Pons (tissue), 1 donor: ENCODE results near the gene PMEL.
A peak's percentile ranks its signal among the peaks of the same experiment; 100 is the strongest.
"Not testable (repeated sequence)": the region's sequence is repeated elsewhere in the genome, so short reads cannot be mapped to it uniquely, and the experiment has no call there.

Experiments
- DNase-seq: peaks from one replicate; pipeline ENCODE4 v3.0.0-alpha.2; 2016; ENCODE audit warnings: low spot score

PMEL gene

DNA sequence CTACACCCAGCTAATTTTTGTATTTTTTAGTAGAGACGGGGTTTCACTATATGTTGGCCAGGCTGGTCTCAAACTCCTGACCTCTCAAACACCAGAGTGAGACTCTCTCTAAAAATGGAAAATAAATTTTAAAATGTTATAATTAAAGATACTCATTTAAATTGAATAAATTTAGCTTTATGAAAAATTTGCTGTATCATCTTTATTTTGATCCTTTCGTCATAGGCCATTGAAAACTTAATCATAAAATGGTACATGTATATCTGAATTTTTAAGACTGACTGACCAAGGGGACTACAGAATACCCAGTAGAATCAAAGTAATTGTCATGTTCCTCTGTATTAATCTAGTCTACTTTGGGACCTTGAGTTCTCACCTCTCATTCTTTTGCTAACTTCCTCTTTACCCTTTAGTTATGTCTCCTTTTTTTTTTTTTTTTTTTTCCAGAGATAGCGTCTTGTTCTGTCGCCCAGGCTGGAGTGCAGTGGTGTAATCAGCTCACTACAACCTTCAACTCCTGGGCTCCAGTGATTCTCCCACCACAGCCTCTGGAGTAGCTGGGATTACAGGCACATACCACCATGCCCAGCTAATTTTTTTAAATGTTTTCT is 17.5 kb upstream of the PMEL start:
- no peak for DNase-seq

DNA sequence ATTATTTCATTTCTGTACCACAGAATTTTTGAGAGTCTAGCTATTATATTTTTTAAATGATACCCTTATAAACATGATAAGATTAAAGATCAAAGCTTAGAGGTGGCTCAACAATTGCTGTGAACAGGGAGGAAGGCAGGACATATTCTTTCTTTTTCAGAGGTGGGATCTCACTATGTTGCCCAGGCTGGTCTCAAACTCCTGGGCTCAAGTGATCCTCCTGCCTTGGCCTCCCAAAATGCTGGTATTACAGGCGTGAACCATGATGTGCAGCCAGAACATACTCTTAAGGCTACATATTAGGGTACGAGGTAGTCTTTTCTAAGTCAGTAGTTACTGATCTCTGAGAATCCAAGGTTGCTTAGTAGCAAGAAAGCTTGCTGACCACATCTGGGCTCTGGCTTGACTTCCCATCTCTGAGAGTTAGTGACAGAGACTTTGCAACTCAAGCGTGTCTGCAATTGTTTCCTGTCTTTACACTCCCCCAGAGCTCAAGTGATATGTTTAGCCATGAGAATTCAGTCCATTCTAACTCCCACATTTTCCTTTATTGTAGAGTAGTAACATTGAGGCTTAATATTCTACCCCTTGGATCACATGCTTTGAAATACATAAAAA is 16.6 kb upstream of the PMEL start:
- no peak for DNase-seq

DNA sequence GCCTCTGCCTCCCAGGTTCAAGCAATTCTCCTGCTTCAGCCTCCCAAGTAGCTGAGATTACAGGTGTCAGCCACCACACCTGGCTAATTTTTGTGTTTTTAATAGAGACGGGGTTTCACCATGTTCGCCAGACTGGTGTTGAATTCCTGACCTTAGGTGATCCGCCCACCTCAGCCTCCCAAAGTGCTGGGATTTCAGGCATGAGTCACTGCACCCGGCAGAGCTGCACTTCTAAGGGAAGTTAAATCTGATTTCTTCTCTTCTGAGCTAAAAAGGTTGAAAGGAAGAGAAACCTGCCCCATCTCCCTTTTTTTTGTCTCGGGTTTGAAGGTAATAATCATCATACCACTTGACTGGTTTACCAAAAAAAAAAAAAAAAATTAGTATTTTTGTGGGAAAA is 16.0 kb upstream of the PMEL start:
- not testable (repeated sequence) for DNase-seq

DNA sequence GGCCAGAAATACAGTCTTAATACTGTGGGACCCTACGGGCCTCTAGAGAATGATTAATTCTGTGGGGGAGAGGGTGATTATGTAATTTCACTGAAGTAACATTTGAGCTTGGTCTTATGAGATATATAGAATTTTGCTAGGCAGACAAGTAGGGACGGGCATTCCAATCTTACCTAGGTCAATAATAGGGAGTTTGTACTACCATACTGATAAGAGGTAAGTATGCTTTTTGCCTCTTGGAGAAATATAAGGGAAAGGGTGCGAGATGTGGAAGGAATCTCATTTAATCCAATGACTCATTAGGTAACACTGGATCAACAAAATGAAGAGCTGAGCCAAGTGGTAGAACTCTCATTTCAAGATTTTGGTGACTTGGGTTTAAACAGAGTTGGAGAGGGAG is 13.2 kb upstream of the PMEL start:
- no peak for DNase-seq

DNA sequence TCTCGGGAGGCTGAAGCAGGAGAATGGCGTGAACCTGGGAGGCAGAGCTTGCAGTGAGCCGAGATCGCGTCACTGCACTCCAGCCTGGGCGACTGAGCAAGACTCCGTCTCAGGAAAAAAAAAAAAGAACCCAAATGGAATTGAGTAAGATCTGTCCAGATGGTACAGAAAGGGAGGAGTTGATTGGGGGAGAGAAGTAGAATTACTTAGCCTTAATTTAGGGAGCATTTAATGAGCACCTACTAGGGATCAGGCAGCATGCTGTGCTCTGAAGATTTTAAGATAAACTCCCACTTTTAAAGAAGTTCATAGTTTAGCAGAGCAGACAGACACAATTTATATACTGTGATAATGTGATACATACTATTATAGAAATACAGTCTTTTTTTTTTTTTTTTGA is 12.6 kb upstream of the PMEL start:
- DNase-seq = no peak

DNA sequence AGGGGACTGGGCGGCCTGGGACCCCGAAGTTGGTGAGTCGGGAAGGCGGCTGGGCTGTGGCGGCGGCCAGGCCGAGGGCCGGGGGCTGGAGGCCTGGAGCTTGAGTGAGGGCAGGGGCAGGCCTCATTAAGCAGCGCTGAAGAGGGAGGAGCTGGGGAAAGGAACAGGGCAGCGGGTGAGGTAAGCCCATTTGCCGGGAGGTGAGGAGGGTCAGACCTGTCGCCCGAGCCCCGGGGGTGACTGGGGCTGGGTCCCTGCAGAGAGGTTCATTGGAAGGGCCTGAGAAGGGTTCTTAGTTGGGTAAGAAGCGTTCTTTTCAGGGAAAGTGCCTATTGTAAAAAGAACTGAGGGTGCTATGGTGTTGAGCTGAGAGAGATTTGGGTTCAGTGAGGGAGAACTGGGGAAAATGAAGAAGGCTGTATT is 8.5 kb upstream of the PMEL start:
- DNase-seq = peak; percentile 34

DNA sequence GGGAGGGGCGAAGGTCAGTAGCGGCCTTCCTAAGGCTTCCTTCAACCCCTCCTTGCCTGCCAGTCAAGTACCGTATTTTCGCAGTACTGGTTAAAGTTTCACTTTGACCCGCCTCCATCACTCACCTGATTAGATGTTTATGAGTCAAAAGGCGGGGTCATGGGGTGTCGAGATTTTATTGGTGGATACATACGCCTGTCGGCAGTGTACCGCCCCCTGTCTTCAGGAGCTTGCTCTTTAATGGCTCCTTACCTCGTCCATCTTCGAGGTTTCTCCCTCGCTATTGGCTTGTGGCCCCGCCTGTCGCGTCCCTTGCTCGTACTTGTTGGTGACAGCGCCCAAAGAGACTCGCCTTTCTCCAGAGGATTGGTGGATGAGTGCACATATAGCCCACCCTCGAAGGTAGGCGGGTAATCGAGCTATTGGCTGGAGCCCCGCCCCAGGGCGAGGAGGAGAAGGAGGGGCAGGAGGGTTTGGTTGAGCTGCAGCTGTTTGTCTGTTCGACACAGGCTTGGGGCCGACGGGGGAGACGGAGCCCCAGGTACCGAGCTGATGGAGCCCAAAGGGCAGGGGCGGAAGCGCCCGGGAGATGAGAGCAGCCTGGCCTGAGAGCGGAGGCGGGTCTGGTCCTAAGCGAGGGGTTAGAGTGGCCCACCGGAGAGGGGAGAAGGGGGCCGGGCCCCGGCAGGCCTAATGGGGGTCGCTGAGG is 7.9 kb upstream of the PMEL start, which contains the start of gene RAB5B:
TSS of gene RAB5B (plus strand) at position 480 of the 709 bp plus-strand sequence. CDS start 12,883 bp downstream, outside the sequence.
- DNase-seq = peak; percentile 100

DNA sequence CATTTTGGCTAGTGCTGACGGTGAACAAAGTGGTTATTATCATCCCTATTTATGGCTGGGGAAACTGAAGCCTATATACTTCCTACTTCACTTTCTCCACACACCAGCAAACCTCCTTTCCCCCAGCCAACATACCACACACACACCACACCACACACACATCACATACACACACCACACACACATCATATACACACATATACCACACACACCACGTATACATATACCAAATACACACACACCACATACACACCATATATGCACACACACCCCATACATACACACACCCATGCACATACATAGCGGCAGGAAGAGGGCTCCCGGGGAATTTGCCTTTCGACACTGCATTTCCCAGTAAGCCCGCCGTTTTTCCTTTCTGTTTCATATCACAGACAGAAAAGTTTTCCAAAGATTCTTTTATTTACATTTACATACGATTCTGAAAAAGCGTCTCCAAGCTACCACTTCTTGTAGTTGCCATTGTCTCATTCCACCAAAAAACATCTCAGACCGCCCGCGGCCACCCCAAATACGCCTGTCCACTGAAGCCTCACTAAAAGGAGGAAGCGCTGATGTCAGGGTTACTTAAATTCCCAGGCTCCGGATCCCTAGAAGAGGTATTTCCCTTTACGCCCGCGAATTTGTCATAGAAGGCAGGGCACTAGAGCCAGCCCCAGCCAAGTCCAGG is 7.2 kb upstream of the PMEL start:
- no peak for DNase-seq

DNA sequence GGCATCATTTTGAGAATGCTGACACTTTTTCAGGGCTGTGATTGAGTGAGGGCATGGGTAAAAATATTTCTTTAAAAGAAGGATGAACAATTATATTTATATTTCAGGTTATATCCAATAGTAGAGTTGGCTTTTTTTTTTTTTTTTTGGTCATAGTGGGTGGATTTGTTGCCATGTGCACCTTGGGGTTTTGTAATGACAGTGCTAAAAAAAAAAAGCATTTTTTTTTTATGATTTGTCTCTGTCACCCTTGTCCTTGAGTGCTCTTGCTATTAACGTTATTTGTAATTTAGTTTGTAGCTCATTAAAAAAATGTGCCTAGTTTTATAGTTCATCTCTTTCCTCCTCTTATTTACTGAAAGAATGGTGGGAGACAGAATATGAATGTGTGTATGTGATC is 6.6 kb upstream of the PMEL start:
- no peak for DNase-seq

DNA sequence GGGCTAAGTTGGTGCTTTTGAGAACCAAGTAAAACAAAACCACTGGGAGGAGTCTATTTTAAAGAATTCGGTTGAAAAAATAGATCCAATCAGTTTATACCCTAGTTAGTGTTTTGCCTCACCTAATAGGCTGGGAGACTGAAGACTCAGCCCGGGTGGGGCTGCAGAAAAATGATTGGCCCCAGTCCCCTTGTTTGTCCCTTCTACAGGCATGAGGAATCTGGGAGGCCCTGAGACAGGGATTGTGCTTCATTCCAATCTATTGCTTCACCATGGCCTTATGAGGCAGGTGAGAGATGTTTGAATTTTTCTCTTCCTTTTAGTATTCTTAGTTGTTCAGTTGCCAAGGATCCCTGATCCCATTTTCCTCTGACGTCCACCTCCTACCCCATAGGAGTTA is 6.2 kb upstream of the PMEL start:
- peak; percentile 22 for DNase-seq

DNA sequence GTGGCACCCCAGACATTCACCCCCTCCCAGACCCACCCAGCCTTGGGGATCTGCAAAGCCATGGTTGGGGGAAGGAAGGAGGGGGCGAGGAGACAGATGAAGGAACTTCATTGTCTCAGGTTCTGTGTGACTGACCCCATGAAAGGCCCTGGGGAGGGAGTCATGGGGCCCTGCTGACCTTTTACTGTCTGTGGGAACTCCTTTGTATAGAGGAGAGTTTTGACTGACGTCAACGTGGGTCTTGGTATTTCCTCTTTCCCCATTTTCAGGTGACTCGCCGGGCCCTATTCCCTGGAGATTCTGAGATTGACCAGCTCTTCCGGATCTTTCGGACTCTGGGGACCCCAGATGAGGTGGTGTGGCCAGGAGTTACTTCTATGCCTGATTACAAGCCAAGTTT is 4.9 kb upstream of the PMEL start:
- DNase-seq = no peak

DNA sequence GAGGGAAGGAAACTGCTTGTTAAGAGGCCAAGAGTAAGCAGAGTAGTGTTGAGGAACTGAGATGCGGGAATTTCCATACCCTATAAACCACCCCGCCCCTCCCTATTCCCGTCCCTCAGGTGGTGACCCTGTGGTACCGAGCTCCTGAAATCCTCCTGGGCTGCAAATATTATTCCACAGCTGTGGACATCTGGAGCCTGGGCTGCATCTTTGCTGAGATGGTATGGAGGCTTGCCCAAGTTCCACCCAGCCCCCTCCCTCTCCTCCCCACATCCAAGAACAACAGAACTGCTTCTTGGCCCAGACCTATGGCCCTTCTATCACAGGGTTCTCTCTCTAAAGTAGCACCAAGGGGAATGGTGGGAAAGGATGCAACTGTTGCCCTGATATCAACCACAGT is 3.5 kb upstream of the PMEL start:
- no peak for DNase-seq

DNA sequence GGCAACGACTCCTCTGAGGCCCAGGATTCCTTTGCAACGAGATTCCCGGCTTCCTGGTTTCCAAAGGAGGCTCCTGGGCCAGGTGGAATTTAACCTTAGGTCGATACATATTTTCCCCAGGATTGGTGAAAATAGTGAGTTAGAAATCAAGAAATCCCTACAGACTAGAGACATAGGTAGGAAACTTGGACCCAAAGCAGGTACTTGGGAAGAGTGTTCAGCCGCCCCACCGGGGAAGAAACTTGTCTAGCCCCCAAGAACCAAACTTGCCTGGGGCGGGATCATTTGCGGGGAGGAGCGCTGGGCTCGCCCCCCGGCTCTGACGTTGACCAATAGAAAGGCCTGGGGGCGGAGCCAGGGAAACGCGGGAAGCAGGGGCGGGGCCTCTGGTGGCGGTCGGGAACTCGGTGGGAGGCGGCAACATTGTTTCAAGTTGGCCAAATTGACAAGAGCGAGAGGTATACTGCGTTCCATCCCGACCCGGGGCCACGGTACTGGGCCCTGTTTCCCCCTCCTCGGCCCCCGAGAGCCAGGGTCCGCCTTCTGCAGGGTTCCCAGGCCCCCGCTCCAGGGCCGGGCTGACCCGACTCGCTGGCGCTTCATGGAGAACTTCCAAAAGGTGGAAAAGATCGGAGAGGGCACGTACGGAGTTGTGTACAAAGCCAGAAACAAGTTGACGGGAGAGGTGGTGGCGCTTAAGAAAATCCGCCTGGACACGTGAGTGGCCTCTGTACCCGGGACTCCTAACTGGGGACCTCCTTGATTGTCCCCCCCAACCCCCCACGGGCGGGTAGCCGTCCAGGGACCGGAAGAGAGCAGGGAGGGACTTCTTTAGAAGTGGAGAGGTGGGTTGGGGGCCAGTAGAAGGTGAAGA is 803 bp upstream of the PMEL start, which contains the start of gene CDK2:
TSS of gene CDK2 (plus strand) at position 423 of the 874 bp plus-strand sequence. CDS start at position 602, 179 bp downstream.
- peak; percentile 75 for DNase-seq

DNA sequence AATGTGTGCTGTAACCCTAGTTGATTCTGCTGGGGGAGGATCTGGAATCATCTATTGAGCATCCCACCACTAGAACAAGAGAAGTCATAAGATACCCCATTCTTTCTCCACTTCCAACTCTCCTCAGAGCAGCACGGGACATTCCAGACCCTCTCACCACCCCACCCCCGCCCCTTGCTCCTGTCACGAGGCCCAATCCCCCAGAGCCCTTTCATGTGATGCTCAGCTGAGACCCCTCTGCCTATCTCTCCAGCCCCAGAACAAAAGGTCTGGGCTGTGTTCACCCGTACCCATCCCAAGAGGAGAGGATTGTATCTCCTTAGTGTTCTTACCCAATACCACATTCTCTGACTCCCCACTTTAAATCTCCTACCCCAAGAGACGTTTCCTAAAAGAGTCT is 602 bp downstream of the PMEL start:
- no peak for DNase-seq

DNA sequence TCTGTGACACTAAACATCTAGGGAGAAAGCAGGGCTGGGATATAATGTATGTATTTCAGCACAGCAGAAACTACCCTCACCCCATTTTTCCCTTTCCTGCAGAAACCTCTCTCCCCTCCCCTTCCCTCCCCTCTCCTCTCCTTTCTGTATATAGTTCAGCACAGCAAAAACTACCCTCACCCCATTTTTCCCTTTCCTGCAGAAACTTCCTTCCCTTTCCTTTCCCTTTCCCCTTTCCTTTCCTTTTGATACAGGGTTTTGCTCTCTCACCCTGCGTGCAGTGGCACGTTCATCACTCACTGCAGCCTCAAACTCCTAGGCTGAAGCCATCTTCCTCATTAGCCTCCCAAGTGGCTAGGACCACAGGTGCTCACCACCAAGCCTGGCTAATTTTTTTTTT is 2.1 kb downstream of the PMEL start:
- DNase-seq = no peak

DNA sequence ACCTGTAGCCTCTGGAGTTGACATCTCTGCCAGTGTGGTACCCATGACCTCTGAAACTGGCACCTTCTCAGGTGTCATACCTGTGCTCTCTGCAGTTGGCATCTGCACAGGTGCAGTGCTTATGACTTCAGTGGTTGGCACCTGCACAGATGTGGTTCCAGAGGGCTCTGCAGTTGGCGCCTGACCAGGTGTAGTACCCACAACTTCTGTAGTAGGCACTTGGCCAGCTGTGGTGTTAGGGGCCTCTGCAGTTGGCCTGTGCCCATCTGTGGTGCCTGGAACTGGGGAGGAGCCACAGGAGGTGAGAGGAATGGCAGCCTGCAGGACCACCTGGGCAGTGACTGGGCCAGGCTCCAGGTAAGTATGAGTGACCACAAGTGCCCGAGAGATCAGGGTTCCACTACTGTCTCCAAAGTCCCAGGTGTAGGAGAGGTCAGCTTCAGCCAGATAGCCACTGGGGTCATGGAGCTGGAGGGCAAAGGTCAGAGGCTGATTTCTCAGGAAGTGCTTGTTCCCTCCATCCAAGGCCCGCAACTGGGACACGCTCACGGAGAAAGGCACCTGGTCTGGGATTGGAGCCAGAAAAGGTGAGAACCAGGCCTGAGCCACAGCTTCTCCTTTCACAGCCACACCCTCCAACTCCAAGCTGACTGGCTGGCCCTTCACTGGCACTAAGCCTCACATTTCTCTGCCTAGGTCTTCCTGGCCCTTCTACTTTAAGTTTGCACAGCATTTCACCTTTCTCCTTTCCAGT is 8.6 kb downstream of the PMEL start:
- no peak for DNase-seq

DNA sequence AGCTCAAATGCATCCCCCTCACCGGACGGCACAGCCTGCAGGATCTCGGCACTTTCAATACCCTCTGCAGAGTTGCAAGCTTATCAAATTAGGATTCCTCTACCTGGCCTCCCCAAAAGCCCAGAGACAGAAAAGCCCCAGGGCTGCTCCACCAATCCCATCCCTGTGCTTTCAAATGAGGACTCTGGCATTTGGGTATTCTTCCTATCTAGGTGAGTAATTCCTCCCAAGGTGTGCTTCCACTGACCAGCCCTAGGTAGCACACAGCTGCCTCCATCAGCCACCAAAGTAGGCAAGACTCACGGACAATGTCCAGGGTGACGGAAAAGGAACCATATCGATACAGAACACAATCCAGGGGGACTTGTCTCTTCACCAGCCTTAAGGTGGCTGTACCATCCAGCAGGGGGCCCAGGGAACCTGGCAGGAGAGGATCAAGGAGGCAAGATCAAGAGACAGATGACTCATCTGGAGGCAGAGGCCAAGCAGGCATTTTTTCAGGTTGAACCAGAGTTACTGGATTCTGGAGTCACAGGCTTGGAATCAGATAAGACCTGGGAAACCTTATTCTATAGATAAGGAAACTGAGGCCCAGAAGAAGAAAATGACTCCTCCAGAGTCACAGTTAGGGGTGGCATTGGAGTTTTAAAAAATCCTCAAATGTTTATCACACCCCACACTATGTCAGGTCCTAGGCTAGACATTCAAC is 9.9 kb downstream of the PMEL start:
- no peak for DNase-seq

DNA sequence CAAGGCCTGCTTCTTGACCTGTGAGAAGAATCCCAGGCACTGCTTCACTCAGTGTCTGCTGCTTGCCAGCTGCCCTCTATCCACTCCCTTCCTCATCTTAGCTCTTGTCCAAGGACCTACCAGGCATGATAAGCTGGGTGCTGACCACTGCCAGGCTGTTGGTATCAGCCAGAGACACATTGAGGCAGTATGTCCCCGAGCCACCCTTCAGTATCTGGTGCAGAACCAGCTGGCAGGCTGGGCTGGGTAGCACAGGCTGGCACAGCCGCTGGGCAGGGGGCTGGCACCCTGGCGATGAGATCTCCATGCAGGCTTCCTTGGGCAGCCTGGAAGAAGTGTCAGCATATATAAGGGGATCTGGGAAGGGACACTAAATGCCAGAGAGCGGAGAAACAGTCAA is 10.5 kb downstream of the PMEL start:
- no peak for DNase-seq

DNA sequence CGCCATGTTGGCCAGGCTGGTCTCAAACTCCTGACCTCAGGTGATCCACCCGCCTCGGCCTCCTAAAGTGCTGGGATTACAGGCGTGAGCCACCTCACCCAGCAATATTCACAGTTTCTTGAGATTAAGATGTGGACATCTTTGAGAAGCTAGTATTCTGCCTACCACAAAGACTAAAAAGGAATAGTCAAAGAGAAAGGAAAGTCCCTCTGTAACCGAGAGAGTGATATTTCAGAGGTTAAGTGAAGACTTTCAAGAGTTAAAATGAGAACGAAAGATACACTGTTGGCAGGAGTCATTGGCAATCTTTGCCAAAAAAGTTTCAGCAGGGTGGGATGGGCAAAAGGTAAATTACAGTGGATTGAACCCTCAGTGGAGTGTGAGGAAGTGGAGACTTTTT is 19.3 kb downstream of the PMEL start:
- DNase-seq = no peak

DNA sequence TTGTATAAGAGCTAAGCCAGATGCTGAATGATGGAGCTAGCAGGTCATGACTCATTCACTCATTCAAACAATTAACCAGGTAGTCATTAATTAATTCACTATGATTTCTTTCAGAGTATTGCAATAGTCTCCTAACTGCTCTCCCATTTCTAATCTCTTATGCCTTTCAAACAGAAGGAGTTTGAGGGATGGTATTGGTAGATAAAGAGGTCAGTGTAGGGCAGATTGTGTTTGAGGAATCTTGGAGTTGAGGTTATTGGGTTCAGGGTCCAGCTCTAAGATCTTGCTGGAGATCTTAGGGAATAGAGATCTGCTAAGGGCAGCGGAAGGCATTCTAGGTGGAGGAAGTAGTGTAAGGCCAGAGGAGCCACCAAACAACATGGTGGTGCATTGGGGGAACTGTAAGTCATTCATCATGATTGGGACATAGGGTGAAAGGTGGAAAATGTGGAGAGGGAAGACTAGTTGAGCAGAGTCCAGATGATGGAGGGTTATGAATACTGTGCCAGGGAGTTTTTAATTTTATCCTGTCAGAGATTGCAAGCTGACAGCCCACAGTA is 23.2 kb downstream of the PMEL start:
- no peak for DNase-seq
